Activated effector memory CD4-positive, alpha-beta T cell treated with Interleukin-2 at 50 U/mL for 16 hours (primary cell): Measurements from ENCODE around the gene ANK2.

ENCODE experiments used
- DNase-seq: peaks from one replicate; pipeline ENCODE4 v3.0.0-alpha.2; 2020

ANK2 gene

GRCh38 chr4:113293043-113293560, 243.6 kb downstream of the ANK2 start:
- DNase-seq: no peak

- DNase-seq: no peak
These were observed 244.2 kb downstream of the ANK2 start for GRCh38 chr4:113293674-113294073.

- DNase-seq: no peak
These were observed 245.5 kb downstream of the ANK2 start for GRCh38 chr4:113294908-113295307.

GRCh38 chr4:113300471-113300928, 251.0 kb downstream of the ANK2 start:
- DNase-seq: no peak

GRCh38 chr4:113302051-113302450, 252.6 kb downstream of the ANK2 start:
- no peak for DNase-seq

GRCh38 chr4:113303315-113303714, 253.9 kb downstream of the ANK2 start:
- DNase-seq: no peak

- DNase-seq: no peak
These were observed 261.6 kb downstream of the ANK2 start for GRCh38 chr4:113311047-113311446.

GRCh38 chr4:113312529-113312928, 263.1 kb downstream of the ANK2 start:
- no peak for DNase-seq

GRCh38 chr4:113314426-113314825, 265.0 kb downstream of the ANK2 start:
- no peak for DNase-seq

GRCh38 chr4:113316879-113317278, 267.4 kb downstream of the ANK2 start:
- no peak for DNase-seq

- no peak for DNase-seq
These were observed 268.1 kb downstream of the ANK2 start for GRCh38 chr4:113317523-113317922.

GRCh38 chr4:113322736-113323135, 273.3 kb downstream of the ANK2 start:
- DNase-seq: no peak

- DNase-seq: no peak
These were observed 276.6 kb downstream of the ANK2 start for GRCh38 chr4:113325876-113326615.

GRCh38 chr4:113327494-113327893, 278.0 kb downstream of the ANK2 start:
- DNase-seq: no peak

GRCh38 chr4:113328514-113328913, 279.1 kb downstream of the ANK2 start:
- no peak for DNase-seq

- DNase-seq: no peak
These were observed 280.7 kb downstream of the ANK2 start for GRCh38 chr4:113330200-113330599.

- no peak for DNase-seq
These were observed 282.4 kb downstream of the ANK2 start for GRCh38 chr4:113331811-113332210.

- DNase-seq: no peak
These were observed 283.2 kb downstream of the ANK2 start for GRCh38 chr4:113332701-113333100.

GRCh38 chr4:113335746-113336145, 286.3 kb downstream of the ANK2 start:
- no peak for DNase-seq

- DNase-seq: no peak
These were observed 287.1 kb downstream of the ANK2 start for GRCh38 chr4:113336556-113336955.

- no peak for DNase-seq
These were observed 290.0 kb downstream of the ANK2 start for GRCh38 chr4:113339430-113339813.

- no peak for DNase-seq
These were observed 294.6 kb downstream of the ANK2 start for GRCh38 chr4:113344100-113344499.

GRCh38 chr4:113347245-113347644, 297.8 kb downstream of the ANK2 start:
- DNase-seq: no peak

GRCh38 chr4:113349430-113349829, 300.0 kb downstream of the ANK2 start:
- no peak for DNase-seq

GRCh38 chr4:113350576-113350975, 301.1 kb downstream of the ANK2 start:
- DNase-seq: no peak
